Stimulated activated effector memory CD8-positive, alpha-beta T cell treated with anti-CD3 and anti-CD28 coated beads, Interleukin-12 subunit alpha, Interleukin-12 subunit beta, amount 100 ng/mL, for 72 hours (primary cell): ENCODE measurements around the gene ZNF541.
"Not testable (repeated sequence)": the region's sequence is repeated elsewhere in the genome, so short reads cannot be mapped to it uniquely, and the experiment has no call there.

ENCODE experiments used
- ATAC-seq: fragments of 150-1000 bp; cut with Tn5 transposase; 2 replicates; pipeline ENCODE4 v1.10.0; 2021
- DNase-seq, 2 donors: peaks; one replicate each; pipeline ENCODE4 v3.0.0; 2021 to 2022; ENCODE audit warnings: low spot score in 2 of 2
- H3K27ac Mint-ChIP-seq: one replicate; pipeline ENCODE4 v1.8.0; 2022; ENCODE audit warnings: mild to moderate bottlenecking, mixed read lengths
- H3K36me3 Mint-ChIP-seq: one replicate; pipeline ENCODE4 v1.8.0; 2022; ENCODE audit warnings: mild to moderate bottlenecking, mixed read lengths
- H3K4me1 Mint-ChIP-seq: one replicate; pipeline ENCODE4 v1.8.0; 2022; ENCODE audit warnings: mixed read lengths
- H3K4me3 Mint-ChIP-seq: one replicate; pipeline ENCODE4 v1.8.0; 2022; ENCODE audit warnings: mild to moderate bottlenecking, mixed read lengths
- H3K9me3 Mint-ChIP-seq: one replicate; pipeline ENCODE4 v1.8.0; 2022; ENCODE audit warnings: mixed read lengths

The ZNF541 gene

DNA sequence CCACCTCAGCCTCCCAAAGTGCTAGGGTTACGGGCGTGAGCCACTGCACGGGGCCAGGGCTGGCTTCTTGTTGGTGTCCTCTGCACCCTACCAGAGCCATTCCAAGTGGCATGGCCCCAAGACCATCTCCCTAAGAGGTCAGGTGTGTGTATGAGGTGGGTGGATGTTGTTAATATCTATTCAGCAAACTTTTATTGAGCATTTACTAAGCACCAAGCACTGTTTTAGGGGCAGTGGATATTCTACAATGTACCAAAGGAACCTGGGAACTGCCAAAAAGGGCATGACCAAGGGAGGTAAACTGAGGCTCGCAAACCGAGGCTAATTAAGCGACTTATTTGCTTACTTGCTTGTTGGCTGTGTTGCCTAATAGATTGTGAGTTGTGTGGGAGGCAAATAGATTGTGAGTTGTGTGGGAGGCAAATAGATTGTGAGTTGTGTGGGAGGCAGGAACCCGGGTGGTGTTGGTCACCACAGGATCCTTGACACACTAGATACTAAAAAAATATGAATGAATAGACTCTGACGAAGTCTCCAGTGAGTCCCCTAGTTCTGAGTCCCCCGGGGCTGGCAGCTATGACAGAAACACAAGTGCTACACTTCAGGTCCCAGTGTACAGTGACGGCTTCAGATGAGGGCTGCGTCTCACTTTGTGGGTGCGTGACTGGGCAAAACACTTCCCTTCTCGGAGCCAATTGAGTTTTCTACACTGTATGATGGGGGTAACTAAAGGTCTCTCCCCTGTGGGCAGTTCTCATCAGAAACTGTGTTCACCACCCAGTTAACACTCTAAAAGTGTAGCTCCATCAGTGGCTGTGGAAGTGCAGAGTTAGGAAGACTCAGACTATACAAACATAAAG lies 31.0 kb upstream of the ZNF541 start:
- H3K27ac Mint-ChIP-seq: no peak overlapping the region
- H3K36me3 Mint-ChIP-seq: peaks cover 11% of the 10 kb centered on the region
- no peaks in the 10 kb centered on the region for H3K9me3 Mint-ChIP-seq
- ATAC-seq (no peak), DNase-seq (no peak)
- H3K4me3 Mint-ChIP-seq: no peak overlapping the region
- peaks cover 23% of the 10 kb centered on the region for H3K4me1 Mint-ChIP-seq

DNA sequence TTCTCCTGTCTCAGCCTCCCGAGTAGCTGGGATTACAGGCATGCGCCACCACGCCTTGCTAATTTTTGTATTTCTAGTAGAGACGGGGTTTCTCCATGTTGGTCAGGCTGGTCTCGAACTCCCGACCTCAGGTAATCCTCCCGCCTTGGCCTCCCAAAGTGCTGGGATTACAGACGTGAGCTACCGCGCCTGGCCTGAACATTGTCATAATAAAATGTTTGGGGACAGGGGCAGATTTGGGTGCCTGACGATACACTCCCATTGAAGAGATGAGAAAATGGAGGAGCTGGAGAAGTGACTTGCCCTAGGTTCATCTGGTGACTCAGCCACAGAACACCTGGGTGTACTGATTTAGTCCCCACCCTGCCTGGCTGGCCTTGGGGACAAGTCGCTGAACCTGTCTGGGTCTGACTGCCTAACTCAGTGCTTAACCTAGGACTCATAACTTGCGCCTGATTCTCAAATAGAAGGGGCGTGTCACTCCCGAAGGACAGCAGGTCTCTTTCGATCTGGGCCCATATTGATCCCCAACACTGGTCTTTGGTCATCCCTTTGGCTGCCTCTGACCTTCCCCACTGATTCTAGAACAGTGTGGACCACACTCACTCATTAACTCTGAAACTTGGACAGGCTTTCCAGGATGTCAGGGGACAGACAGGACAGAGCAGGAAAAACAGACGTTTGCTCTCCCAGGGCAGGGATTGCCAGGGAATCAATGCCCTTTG lies 28.4 kb upstream of the ZNF541 start:
- peak overlapping the region; percentile 87 for H3K27ac Mint-ChIP-seq
- peaks cover 17% of the 10 kb centered on the region for H3K4me1 Mint-ChIP-seq
- ATAC-seq (no peak), DNase-seq (no peak)
- H3K36me3 Mint-ChIP-seq: peaks cover 6% of the 10 kb centered on the region
- peak overlapping the region; percentile 81 for H3K4me3 Mint-ChIP-seq
- H3K9me3 Mint-ChIP-seq: no peaks in the 10 kb centered on the region

DNA sequence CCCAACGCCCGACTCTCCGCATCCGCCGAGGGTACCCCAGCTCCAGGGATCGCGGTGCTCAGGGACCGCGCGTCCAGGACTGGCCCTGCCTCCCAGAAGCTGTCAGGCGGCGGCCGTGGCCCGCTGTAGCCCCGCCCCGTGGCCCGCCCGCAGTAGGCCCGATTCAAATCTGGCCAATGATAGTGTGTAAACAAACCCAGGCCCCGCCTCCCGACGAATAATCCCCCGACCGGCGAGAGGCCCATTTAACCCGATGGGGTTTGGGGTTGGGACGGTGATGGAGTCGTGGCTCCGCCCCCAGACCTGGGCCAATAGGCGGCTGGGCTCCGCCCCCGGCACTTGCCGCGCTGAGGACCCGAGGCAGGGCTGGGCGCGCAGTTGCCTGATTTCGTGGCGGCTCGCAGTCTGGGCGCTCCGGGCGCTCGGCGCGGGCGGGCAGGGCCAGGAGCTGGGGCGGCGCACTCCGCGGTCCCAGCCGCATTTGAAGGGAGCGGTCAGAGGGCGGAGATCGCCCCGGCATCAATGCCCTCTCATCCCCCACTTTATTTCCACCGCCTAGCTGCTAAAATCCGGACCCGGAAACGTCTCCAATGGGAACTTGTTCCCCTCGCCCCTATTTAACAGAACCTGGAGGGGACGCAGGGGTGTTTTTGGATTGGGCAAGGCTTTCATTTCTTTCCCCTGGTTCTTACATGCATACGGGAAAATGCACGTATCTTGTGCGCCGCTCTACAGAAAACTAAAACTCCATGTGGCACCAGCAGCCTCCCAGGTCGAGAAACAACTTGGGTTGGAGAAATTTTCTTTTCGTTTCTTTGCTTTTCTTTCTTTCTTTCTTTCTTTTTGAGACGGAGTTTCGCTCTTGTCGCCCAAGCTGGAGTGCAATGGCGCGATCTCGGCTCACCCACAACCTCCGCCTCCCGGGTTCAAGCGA lies 27.6 kb upstream of the ZNF541 start:
- Mint-ChIP-seq H3K4me3 (peak overlapping the region; percentile 81), H3K27ac (peak overlapping the region; percentile 87), H3K36me3 (peaks cover 6% of the 10 kb centered on the region), H3K4me1 (peaks cover 24% of the 10 kb centered on the region), H3K9me3 (no peaks in the 10 kb centered on the region)
- ATAC-seq (peak; percentile 97), DNase-seq (peak; percentile 87 to 98)

DNA sequence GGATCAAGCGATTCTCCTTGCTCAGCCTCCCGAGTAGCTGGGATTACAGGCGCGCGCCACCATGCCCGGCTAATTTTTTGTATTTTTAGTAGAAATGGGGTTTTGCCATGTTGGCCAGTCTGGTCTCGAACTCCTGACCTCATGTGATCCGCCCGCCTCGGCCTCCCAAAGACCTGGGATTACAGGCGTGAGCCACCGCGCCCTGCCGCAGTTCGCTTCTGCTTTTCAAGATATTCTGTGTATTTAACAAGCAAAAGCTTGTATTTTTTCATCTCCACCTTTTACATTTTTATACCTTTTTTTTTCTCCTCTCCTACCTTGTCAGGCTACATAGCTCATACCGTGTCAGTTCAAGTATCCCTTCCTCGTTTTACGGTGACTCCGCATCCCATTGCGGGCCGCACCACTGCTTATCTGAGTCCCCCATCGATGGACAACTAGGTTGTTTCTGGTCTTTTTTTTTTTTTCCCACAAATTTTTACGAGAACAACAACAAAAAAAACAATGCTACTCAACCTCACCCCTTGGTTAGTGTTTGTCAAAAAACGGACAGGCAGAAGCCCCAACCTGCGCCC lies 26.8 kb upstream of the ZNF541 start:
- peaks cover 24% of the 10 kb centered on the region for H3K4me1 Mint-ChIP-seq
- peak overlapping the region; percentile 81 for H3K4me3 Mint-ChIP-seq
- not testable (repeated sequence) for H3K36me3 Mint-ChIP-seq, DNase-seq, H3K9me3 Mint-ChIP-seq, ATAC-seq
- H3K27ac Mint-ChIP-seq: peak overlapping the region; percentile 87

- ATAC-seq (no peak), DNase-seq (no peak)
- Mint-ChIP-seq H3K27ac (peak overlapping the region; percentile 20), H3K4me3 (peak overlapping the region; percentile 81), H3K9me3 (no peaks in the 10 kb centered on the region), H3K4me1 (peaks cover 17% of the 10 kb centered on the region), H3K36me3 (peaks cover 6% of the 10 kb centered on the region)
Measured at GRCh38 chr19:47598407-47599349, 25.7 kb upstream of the ZNF541 start.

DNA sequence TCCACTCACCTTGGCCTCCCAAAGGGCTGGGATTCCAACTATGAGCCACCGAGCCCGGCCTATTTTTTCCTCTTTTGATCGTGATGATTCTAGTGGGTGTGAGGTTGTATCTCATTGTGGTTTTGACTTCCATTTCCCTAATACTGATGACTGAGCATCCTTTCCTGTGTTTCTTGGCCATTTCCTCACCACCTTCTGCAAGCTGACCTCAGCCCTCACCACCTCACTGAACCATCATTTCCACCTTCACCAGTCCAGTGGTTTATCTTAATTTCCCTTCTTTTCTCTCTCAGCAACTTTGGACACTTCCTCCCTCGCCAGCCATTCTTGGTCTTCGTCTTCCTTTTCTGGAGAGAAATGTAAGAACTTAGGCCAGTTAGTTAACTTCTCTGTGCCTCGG lies 23.0 kb upstream of the ZNF541 start:
- DNase-seq (no peak), ATAC-seq (no peak)
- Mint-ChIP-seq H3K36me3 (peaks cover 3% of the 10 kb centered on the region), H3K4me3 (no peak overlapping the region), H3K27ac (peak overlapping the region; percentile 30), H3K9me3 (no peaks in the 10 kb centered on the region), H3K4me1 (peaks cover 16% of the 10 kb centered on the region)

DNA sequence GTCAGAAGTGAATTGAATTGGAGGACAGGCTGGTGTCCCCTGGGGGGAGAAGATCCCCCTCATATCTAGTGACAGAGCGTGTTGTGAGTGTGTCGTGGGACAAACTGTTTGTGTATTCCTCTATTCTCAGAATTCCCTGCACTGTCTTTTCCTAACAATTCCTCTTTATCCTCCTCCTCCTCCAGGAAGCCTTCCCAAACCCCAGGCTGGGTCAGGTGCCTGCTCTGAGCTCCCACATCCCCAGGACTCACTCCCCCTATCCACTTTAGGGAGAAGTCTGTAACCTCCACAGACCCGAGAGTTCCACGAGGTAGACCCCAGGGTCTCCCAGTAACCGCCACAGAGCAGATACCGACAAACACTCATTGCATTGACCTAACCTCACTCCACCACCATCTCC lies 20.9 kb upstream of the ZNF541 start:
- Mint-ChIP-seq H3K9me3 (no peaks in the 10 kb centered on the region), H3K36me3 (no peaks in the 10 kb centered on the region), H3K4me3 (no peak overlapping the region), H3K27ac (peak overlapping the region; percentile 15), H3K4me1 (peaks cover 9% of the 10 kb centered on the region)
- DNase-seq (no peak), ATAC-seq (no peak)

GRCh38 chr19:47589824-47590223 lies 16.9 kb upstream of the ZNF541 start:
- H3K4me3 Mint-ChIP-seq: no peak overlapping the region
- no peak for ATAC-seq
- DNase-seq: no peak
- no peaks in the 10 kb centered on the region for H3K4me1 Mint-ChIP-seq
- H3K36me3 Mint-ChIP-seq: no peaks in the 10 kb centered on the region
- no peaks in the 10 kb centered on the region for H3K9me3 Mint-ChIP-seq
- H3K27ac Mint-ChIP-seq: no peak overlapping the region

DNA sequence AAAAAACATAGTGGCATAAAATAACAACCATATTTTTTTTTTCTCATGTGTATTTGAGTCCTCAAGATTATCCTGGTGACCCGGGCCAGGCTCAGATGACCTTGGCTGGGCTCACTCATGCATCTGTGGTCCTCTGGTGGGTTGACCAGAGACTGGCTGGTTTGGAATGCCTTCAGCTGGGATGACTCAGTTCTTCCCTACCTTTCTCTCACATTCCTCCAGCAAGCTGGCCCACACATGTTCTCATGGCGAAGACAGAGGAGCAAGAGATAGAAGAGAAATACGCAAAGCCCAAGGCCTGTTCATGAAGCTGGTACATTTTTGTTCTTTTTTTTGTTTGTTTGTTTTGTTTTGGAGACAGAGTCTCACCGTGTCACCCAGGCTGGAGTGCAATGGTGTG lies 14.3 kb upstream of the ZNF541 start:
- H3K36me3 Mint-ChIP-seq: no peaks in the 10 kb centered on the region
- H3K4me1 Mint-ChIP-seq: peaks cover 5% of the 10 kb centered on the region
- H3K4me3 Mint-ChIP-seq: no peak overlapping the region
- no peak overlapping the region for H3K27ac Mint-ChIP-seq
- no peaks in the 10 kb centered on the region for H3K9me3 Mint-ChIP-seq
- DNase-seq (no peak), ATAC-seq (no peak)

DNA sequence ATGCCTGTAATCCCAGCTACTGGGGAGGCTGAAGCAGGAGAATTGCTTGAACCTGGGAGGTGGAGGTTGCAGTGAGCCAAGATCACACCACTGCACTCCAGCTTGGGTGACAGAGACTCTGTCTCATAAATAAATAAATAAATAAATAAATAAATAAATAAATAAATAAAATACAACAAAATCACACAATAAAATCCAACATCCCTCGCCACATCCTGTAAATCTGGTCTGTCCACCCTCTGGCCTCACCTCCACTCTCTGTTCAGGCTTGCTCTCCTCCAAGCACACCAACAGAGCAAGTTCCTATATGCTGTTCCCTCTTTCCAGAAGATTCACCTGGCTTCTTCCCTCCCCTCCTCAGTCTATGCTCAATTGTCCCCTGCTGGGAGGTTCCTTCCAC lies 10.2 kb upstream of the ZNF541 start:
- peaks cover 16% of the 10 kb centered on the region for H3K4me1 Mint-ChIP-seq
- not testable (repeated sequence) for H3K36me3 Mint-ChIP-seq, H3K4me3 Mint-ChIP-seq, H3K27ac Mint-ChIP-seq, DNase-seq, H3K9me3 Mint-ChIP-seq, ATAC-seq

DNA sequence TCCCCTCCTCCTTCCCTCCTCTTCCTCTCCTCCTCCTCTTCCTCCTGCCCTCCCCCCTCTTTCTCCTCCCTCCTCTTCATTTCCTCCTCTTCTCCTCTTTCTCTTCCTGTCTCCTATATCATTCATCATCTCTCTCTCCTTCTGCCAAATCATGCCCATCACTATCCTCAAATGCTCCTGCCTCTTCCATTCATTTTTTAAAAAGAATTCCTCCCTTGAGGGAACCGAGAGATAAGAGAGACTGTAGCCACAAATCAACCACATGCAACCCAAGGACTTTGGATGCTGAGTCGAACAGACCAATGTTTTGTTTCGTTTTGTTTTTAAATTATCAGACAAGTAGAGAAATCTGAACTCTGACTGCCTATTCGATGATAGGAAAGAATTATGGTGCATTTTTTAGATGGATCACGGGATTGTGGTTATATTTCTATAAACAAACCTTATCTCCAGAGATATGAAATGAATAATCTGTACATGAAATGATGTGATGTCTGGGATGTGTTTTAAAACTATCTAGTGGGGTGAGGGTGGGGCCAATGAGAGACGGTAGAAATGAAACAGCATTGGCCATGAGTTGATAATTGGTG lies 9.5 kb upstream of the ZNF541 start:
- Mint-ChIP-seq H3K36me3 (no peaks in the 10 kb centered on the region), H3K4me3 (peak overlapping the region; percentile 5), H3K9me3 (no peaks in the 10 kb centered on the region), H3K4me1 (peaks cover 23% of the 10 kb centered on the region), H3K27ac (peak overlapping the region; percentile 67)
- ATAC-seq (no peak), DNase-seq (no peak)

- no peaks in the 10 kb centered on the region for H3K9me3 Mint-ChIP-seq
- H3K4me3 Mint-ChIP-seq: peak overlapping the region; percentile 5
- DNase-seq: no peak
- no peak for ATAC-seq
- peak overlapping the region; percentile 67 for H3K27ac Mint-ChIP-seq
- H3K36me3 Mint-ChIP-seq: no peaks in the 10 kb centered on the region
- peaks cover 30% of the 10 kb centered on the region for H3K4me1 Mint-ChIP-seq
Measured at GRCh38 chr19:47581605-47582319, 8.8 kb upstream of the ZNF541 start.

DNA sequence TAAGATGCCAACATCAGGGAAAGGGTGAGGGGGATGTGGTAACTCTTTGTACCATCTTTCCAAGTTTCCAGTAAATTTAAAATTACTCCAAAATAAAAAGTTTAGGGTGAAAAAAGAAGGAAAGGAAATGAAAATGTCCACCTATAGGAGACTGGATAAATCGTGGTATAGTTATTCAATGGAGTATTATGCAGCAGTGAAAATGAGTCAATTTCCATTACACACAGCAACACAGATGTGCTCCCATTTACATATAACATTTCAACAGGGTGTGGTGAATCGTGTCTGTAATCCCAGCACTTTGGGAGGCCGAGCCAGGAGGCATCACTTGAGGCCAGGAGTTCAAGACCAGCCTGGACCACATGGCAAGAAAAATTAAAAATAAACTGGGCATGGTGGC lies 7.4 kb upstream of the ZNF541 start:
- Mint-ChIP-seq H3K4me3 (no peak overlapping the region), H3K36me3 (no peaks in the 10 kb centered on the region), H3K9me3 (no peaks in the 10 kb centered on the region), H3K4me1 (peaks cover 36% of the 10 kb centered on the region), H3K27ac (no peak overlapping the region)
- no peak for ATAC-seq
- no peak for DNase-seq
